RWPE1 (cell line): Measurements from ENCODE around the gene ITPK1.

Source experiments
- CTCF ChIA-PET: fragments of 350-600 bp; sonication (Branson Sonifier 250); formaldehyde crosslinking; extraction: SDS; loops from one replicate; lab custom pipeline; 2021; lab: Yijun Ruan, JAX
- POLR2A ChIA-PET: fragments of 400-600 bp; formaldehyde crosslinking; extraction: SDS; loops from one replicate; lab custom pipeline; 2020; ENCODE audit warnings: antibody characterized with exemption; ENCODE audit not compliant: low non-redundant PET; lab: Yijun Ruan, JAX
- DNase-seq: peaks from one replicate; pipeline ENCODE4 v3.0.0; 2012; ENCODE audit warnings: low spot score
- H3K27ac ChIP-seq: fragments of 450-650 bp; 2 replicates; pipeline ENCODE4 v1.5.1; 2017
- TF ChIP-seq, protein P1 (sequence below): fragments of 450-650 bp; conservative IDR thresholded peaks from 2 replicates; pipeline ENCODE4 v1.5.1; 2017; ENCODE audit warnings: low read depth, mild to moderate bottlenecking

ITPK1 gene

DNA sequence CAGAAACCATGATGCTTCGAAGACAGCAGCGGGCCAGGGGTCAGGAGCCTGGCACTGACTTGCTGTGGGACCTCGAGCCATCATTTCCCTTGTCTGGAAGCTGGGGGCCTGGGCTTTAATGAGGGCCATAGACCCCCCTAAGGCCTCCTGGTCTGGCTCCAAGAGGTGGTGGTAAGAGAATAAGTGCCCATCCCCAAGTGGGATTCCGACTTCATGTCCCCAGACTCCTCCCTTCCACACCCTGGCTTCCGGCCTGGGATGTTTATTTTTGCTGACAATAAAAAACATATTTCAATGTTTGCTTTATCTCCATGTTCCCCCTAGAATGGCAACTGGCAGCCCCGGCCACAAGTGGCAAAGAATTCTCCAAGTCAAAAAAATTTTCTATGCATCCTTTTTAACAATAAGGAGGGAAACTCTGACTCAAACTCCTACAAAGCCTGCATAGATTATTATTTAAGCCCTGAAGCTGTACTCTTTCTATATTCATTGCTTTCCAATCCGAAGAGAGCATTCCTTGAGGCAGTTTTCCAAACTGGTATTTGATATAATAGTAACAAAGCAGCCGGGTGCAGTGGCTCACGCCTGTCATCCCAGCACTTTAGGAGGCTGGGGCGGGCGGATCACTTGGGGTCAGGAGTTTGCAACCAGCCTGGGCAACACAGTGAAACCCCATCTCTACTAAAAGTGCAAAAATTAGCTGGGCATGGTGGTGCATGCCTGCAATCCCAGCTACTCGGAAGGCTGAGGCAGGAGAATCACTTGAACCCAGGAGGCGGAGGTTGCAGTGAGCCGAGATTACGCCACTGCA is 84.0 kb downstream of the ITPK1 start:
- DNase-seq: no peak
- peak overlapping the region; percentile 85 for H3K27ac ChIP-seq
- ChIA-PET POLR2A (no interaction called here), CTCF (no interaction called here)
- TF ChIP-seq, protein P1, sequence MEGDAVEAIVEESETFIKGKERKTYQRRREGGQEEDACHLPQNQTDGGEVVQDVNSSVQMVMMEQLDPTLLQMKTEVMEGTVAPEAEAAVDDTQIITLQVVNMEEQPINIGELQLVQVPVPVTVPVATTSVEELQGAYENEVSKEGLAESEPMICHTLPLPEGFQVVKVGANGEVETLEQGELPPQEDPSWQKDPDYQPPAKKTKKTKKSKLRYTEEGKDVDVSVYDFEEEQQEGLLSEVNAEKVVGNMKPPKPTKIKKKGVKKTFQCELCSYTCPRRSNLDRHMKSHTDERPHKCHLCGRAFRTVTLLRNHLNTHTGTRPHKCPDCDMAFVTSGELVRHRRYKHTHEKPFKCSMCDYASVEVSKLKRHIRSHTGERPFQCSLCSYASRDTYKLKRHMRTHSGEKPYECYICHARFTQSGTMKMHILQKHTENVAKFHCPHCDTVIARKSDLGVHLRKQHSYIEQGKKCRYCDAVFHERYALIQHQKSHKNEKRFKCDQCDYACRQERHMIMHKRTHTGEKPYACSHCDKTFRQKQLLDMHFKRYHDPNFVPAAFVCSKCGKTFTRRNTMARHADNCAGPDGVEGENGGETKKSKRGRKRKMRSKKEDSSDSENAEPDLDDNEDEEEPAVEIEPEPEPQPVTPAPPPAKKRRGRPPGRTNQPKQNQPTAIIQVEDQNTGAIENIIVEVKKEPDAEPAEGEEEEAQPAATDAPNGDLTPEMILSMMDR: no peak

DNA sequence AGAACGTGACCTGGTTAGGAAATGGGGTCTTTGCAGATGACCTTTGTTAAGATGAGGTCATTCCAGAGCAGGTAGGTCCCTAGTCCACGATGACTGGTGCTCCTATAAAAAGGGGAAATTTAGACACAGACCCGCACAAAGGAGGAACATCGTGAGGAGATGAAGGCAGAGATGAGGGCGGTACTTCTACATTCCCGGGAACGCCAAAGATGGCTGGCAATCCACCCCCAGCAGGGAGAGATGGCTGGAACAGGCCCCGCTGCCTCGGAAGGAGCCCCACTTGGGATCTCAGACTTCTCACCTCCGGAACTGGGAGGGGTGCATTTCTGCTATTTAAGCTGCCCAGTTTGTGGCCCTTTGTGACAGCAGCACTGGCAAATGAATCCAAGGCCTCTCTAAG is 85.0 kb downstream of the ITPK1 start:
- H3K27ac ChIP-seq: 0 out of 2 replicates have a peak overlapping the region, but pooled peaks have one; percentile 0
- DNase-seq: no peak
- TF ChIP-seq, protein P1: no peak
- CTCF ChIA-PET: no interaction called here
- POLR2A ChIA-PET: no interaction called here

DNA sequence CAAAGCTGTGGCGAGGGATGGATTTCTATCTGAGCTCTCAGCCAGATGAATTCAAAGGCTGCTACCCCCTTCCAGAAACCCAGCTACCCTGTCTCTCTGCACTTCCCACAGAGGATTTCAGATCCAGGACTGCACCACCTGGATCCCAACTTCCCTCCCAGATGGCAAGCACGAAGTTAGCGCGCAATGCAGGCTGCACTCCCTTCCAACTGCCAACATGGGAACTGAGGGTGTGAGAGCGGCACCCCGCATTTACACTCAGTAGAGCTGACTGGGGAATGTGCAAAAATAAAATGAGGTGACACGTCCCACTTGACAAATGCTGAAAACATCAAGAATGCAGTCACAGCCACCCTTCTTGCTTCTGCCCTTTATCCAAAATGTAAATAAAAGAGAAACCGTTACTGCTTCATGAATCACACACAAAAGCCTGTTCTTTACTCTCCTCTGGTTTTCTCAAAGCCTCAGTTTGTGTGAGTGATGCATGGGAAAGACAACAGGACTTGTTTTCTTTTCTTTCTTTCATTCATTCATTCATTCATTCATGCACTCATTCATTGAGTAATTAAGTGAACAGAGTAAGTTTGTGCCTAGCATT is 85.7 kb downstream of the ITPK1 start:
- DNase-seq: no peak
- POLR2A ChIA-PET: no interaction called here

DNA sequence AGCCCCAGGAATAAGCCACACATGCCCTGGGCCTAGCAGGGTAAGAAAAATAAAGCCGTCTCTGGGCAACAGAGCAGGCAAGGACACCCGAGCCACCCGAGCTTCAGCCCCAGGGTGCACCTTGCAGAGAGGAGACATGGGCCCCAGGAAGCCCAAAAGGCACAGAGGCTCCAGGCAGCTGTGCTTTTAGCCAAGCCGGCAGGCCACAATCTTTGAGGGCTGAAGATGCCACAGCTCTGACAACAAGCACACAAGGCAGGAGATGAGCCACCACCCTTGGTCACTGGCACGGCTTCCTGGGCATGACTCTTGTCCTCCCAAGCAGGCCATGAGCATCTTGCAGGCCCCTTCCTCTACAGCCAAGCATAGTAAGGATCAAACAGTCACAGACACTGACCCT is 86.3 kb downstream of the ITPK1 start:
- CTCF ChIA-PET: interaction anchor here (0.6 kb wide), 1 partner anchor 99 kb away, joined by 3 read pairs; no protein-coding TSS in a partner anchor

More for the DNA sequence above, 85.7 kb downstream of the ITPK1 start:
- TF ChIP-seq, protein P1: no peak
- CTCF ChIA-PET: interaction anchor here (0.6 kb wide), 1 partner anchor 100 kb away, joined by 3 read pairs; no protein-coding TSS in a partner anchor
- H3K27ac ChIP-seq: peak overlapping the region; percentile 6; the same call in 1 of the 2 replicates

DNA sequence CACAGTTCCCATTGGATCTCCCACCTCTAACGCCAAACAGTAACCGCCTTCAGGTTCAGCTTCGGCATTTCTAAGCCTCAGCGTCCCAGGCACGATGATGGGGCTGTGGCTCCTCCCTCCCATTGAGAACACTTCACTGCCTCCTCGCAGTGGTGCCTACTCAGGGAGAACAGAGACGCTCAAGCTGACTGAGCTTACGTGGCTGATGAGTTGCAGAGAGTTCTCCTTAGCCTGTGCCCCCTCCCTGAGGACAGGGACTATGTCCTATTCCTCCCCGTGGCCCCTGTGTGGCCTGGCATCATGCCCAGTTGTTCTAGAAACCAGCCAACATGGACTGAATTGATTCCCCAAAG is 87.0 kb downstream of the ITPK1 start:
- ChIA-PET POLR2A (no interaction called here), CTCF (no interaction called here)
- TF ChIP-seq, protein P1: no peak
- no peak for DNase-seq
- peak overlapping the region; percentile 6; the same call in 1 of the 2 replicates for H3K27ac ChIP-seq

More for the DNA sequence above, 86.3 kb downstream of the ITPK1 start:
- peak overlapping the region; percentile 6; the same call in 1 of the 2 replicates for H3K27ac ChIP-seq
- TF ChIP-seq, protein P1: no peak
- POLR2A ChIA-PET: no interaction called here
- DNase-seq: no peak

DNA sequence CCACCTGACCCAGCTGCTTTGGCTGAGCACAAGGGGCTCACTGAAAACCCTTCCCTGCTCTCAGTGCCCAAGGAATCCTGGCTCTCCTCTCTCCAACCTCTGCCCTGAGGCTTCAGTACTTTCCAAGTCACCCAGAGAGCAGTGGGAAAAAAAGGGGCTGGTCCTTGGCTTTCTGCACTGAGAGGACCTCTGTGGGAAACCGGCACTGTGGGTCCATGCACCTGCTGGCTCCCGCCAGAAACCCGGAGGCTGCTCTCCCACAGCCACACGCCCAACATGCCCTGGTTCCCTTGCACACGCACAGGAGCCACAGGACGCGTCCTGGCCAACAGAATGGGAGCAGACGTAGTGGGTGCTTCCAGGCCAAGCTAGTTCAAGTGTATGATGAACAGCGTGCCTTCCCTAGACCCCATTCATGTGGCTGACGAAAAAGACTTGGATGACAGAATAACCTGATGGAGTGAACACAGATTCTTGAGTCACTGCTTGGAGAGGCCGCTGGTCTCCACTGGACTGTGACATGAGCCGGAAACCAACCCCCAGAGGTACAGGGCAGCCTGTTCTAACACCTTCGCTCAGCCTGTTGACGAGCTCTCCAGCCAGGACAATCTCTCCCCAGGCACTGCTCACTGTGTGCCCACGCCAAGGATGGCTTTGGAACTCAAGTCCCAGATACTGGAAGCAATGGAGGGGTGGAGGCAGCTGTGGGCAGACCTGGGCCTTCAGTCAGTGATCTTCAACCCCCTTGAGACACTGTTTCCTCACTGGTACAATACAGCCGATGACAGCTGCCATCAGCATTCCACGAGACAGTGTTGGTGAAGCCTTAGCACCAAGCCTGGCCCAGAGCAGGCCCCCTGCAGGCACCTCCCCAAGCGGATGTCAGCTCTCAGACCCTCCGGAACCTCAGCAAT is 87.7 kb downstream of the ITPK1 start:
- DNase-seq: no peak
- ChIA-PET CTCF (no interaction called here), POLR2A (no interaction called here)
- H3K27ac ChIP-seq: peak overlapping the region; percentile 6; the same call in 1 of the 2 replicates
- TF ChIP-seq, protein P1: no peak
